ENCODE data around the gene HIVEP1.
A peak's percentile ranks its signal among the peaks of the same experiment; 100 is the strongest.
"Not testable (repeated sequence)": the region's sequence is repeated elsewhere in the genome, so short reads cannot be mapped to it uniquely, and the experiment has no call there.

HIVEP1 gene

GRCh38 chr6:12119085-12119588, 107.0 kb downstream of the HIVEP1 start:
- DNase-seq (ENCODE audit: low read depth): no peak

- DNase-seq (ENCODE audit: low read depth): no peak
Observed at GRCh38 chr6:12125396-12125795, 113.3 kb downstream of the HIVEP1 start.

- no peak for DNase-seq (ENCODE audit: low read depth)
Observed at GRCh38 chr6:12126051-12126450, 113.9 kb downstream of the HIVEP1 start.

- no peak for DNase-seq (ENCODE audit: low read depth)
Observed at GRCh38 chr6:12129523-12129922, 117.4 kb downstream of the HIVEP1 start.

- no peak for DNase-seq (ENCODE audit: low read depth)
Observed at GRCh38 chr6:12132351-12133222, 120.5 kb downstream of the HIVEP1 start.

- DNase-seq (ENCODE audit: low read depth): no peak
Observed at GRCh38 chr6:12134581-12134980, 122.5 kb downstream of the HIVEP1 start.

- no peak for DNase-seq (ENCODE audit: low read depth)
Observed at GRCh38 chr6:12134991-12135390, 122.9 kb downstream of the HIVEP1 start.

GRCh38 chr6:12136905-12137304, 124.8 kb downstream of the HIVEP1 start:
- DNase-seq (ENCODE audit: low read depth): peak; percentile 84

GRCh38 chr6:12137480-12137879, 125.4 kb downstream of the HIVEP1 start:
- DNase-seq (ENCODE audit: low read depth): peak; percentile 80

- peak; percentile 6 for DNase-seq (ENCODE audit: low read depth)
Observed at GRCh38 chr6:12138381-12138780, 126.3 kb downstream of the HIVEP1 start.

- peak; percentile 47 for DNase-seq (ENCODE audit: low read depth)
Observed at GRCh38 chr6:12138936-12139335, 126.8 kb downstream of the HIVEP1 start.

- peak; percentile 49 for DNase-seq (ENCODE audit: low read depth)
Observed at GRCh38 chr6:12147557-12148316, 135.6 kb downstream of the HIVEP1 start.

- DNase-seq (ENCODE audit: low read depth): peak; percentile 90
Observed at GRCh38 chr6:12148317-12148801, 136.2 kb downstream of the HIVEP1 start.

GRCh38 chr6:12148841-12149240, 136.7 kb downstream of the HIVEP1 start:
- DNase-seq (ENCODE audit: low read depth): peak; percentile 49

- no peak for DNase-seq (ENCODE audit: low read depth)
Observed at GRCh38 chr6:12149944-12150510, 137.9 kb downstream of the HIVEP1 start.

- DNase-seq (ENCODE audit: low read depth): peak; percentile 62
Observed at GRCh38 chr6:12150812-12151432, 138.8 kb downstream of the HIVEP1 start.

GRCh38 chr6:12151433-12151820, 139.3 kb downstream of the HIVEP1 start:
- DNase-seq (ENCODE audit: low read depth): no peak

GRCh38 chr6:12152023-12152970, 140.2 kb downstream of the HIVEP1 start:
- no peak for DNase-seq (ENCODE audit: low read depth)

GRCh38 chr6:12155769-12156168, 143.7 kb downstream of the HIVEP1 start:
- not testable (repeated sequence) for DNase-seq (ENCODE audit: low read depth)

GRCh38 chr6:12158686-12159415, 146.7 kb downstream of the HIVEP1 start:
- peak; percentile 15 for DNase-seq (ENCODE audit: low read depth)

All from ELR (cell line).